HepG2 (cell line): ENCODE data around the gene FARSB. TPM values are rescaled to one million over a fixed set of nuclear protein-coding genes. Genes with fewer than 3 reads are reported as not detected.

ENCODE experiments used
- ARID2 ChIP-seq: sonication (generic); formaldehyde crosslinking; IDR thresholded peaks from 2 replicates; pipeline ENCODE4 v1.8.1; 2022; ENCODE audit warnings: mild to moderate bottlenecking, missing genetic modification reagents, borderline replicate concordance
- ETV5 ChIP-seq: IDR thresholded peaks from 2 replicates; pipeline ENCODE4 v1.6.1; 2018; ENCODE audit warnings: missing biosample characterization, missing genetic modification reagents, inconsistent platforms, borderline replicate concordance
- GMEB1 ChIP-seq: sonication (generic); formaldehyde crosslinking; IDR thresholded peaks from 2 replicates; pipeline ENCODE4 v1.5.1; 2020; ENCODE audit warnings: missing genetic modification reagents, mild to moderate bottlenecking, borderline replicate concordance
- HHEX ChIP-seq: IDR thresholded peaks from 2 replicates; pipeline ENCODE4 v1.6.1; 2016; ENCODE audit warnings: control low read depth
- KDM5A ChIP-seq: fragments of 200-600 bp; sonication (generic); IDR thresholded peaks from 2 replicates; pipeline ENCODE4 v1.7.0; 2018; ENCODE audit warnings: antibody characterized with exemption, mild to moderate bottlenecking, low read length, borderline replicate concordance
- KLF6 ChIP-seq: IDR thresholded peaks from 2 replicates; pipeline ENCODE4 v1.8.0; 2016; ENCODE audit warnings: missing biosample characterization, missing genetic modification reagents
- NBN ChIP-seq: fragments of 450-650 bp; conservative IDR thresholded peaks from 2 replicates; pipeline ENCODE4 v1.6.1; 2017
- PAWR ChIP-seq: sonication (generic); formaldehyde crosslinking; IDR thresholded peaks from 2 replicates; pipeline ENCODE4 v1.4.0; 2020; ENCODE audit warnings: missing genetic modification reagents, mild to moderate bottlenecking, borderline replicate concordance
- PHB2 ChIP-seq: fragments of 450-650 bp; IDR thresholded peaks from 2 replicates; pipeline ENCODE4 v1.6.1; 2018; ENCODE audit not compliant: partially characterized antibody
- SYNCRIP ChIP-seq: fragments of 200-400 bp; formaldehyde crosslinking; IDR thresholded peaks from 2 replicates; pipeline ENCODE4 v1.6.1; 2018; ENCODE audit warnings: mild to moderate bottlenecking, low read depth, low read length; ENCODE audit not compliant: insufficient read depth
- TEAD2 ChIP-seq: sonication (generic); formaldehyde crosslinking; IDR thresholded peaks from 2 replicates; pipeline ENCODE4 v1.9.0; 2021; ENCODE audit warnings: missing genetic modification reagents
- ZBTB25 ChIP-seq: IDR thresholded peaks from 2 replicates; pipeline ENCODE4 v1.6.1; 2018; ENCODE audit warnings: missing genetic modification reagents
- ZFYVE20 ChIP-seq: sonication (generic); formaldehyde crosslinking; IDR thresholded peaks from 2 replicates; pipeline ENCODE4 v1.8.0; 2023; ENCODE audit warnings: low read depth, mild to moderate bottlenecking, moderate library complexity, missing genetic modification reagents, borderline replicate concordance
- ZNF407 ChIP-seq: sonication (generic); formaldehyde crosslinking; IDR thresholded peaks from one replicate; pipeline ENCODE4 v1.5.1; 2020; ENCODE audit warnings: mild to moderate bottlenecking, missing genetic modification reagents; ENCODE audit errors: not compliant biosample characterization
- ZNF557 ChIP-seq: sonication (generic); formaldehyde crosslinking; IDR thresholded peaks from 2 replicates; pipeline ENCODE4 v1.4.0; 2020; ENCODE audit warnings: missing genetic modification reagents
- ZNF768 ChIP-seq: sonication (generic); formaldehyde crosslinking; IDR thresholded peaks from 2 replicates; pipeline ENCODE4 v1.4.0; 2020; ENCODE audit warnings: missing genetic modification reagents
- ZNF777 ChIP-seq: sonication (generic); formaldehyde crosslinking; IDR thresholded peaks from 2 replicates; pipeline ENCODE4 v1.4.0; 2020; ENCODE audit warnings: missing genetic modification reagents
- ZNF790 ChIP-seq: sonication (generic); formaldehyde crosslinking; IDR thresholded peaks from 2 replicates; pipeline ENCODE4 v1.8.0; 2022; ENCODE audit warnings: missing genetic modification reagents, mild to moderate bottlenecking, borderline replicate concordance
- ZSCAN9 ChIP-seq: IDR thresholded peaks from 2 replicates; pipeline ENCODE4 v1.6.1; 2016; ENCODE audit warnings: borderline replicate concordance
- polyA plus RNA-seq, 8 experiments: library from polyadenylated mRNA; depleted of rRNA in 3 of 8; stranded (reverse) in 7 of 8; unstranded in 1 of 8; fragments of >200 nt; fragmentation: Illumina TruSeq in 4 of 8; extraction: Trizol in 4 of 8; gene quantifications; 2 replicates each; pipeline versions ENCODE4 v1.2.1 to v1.2.3, GENCODE V29; 2011 to 2016; ENCODE audit warnings: low read depth in 4 of 8, missing spikeins in 1 of 8, mixed read lengths in 1 of 8; ENCODE audit not compliant: insufficient read depth in 1 of 8
- total RNA-seq, 5 experiments: library from RNA; depleted of rRNA; stranded (reverse); fragments of >200 nt; fragmentation: Illumina TruSeq; extraction: Trizol; gene quantifications; 2 replicates each; pipeline ENCODE4 v1.2.3, GENCODE V29; 2016; ENCODE audit warnings: low read depth in 1 of 5
- TF ChIP-seq, protein P1 (sequence below): sonication (generic); formaldehyde crosslinking; IDR thresholded peaks from 2 replicates; pipeline ENCODE4 v1.8.1; 2023; ENCODE audit warnings: mild to moderate bottlenecking, missing genetic modification reagents

Gene FARSB
- total and polyA plus RNA-seq, 2 of the 13 experiments (the other 11 are each of a cell fraction or from before 2014, with no cell fraction given): 23.3 to 45.9 TPM

DNA sequence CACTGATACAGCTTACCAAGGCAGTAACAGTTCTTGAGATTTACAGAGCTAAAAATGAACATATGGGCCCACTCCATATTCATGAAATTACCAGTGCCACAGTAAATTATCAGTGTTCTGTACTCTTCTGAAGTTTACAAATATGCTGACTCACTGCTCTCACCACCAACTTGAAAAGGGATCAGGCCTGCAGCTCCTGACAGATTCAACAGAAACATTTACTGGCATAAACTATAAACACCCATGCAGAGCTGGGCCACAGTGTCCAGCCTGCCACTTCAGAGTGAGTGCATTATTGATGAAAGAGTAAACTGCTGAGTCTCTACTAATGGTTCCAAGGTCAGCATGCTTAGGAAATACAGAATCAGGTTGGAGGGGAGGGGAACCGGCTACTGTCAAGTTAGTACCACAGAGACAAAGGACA lies 83.1 kb downstream of the FARSB start (continued):
- no peak for TF ChIP-seq ZFYVE20
- 0 out of 2 replicates have a peak, but pooled peaks have one; percentile 46 for TF ChIP-seq ARID2
- no peak for TF ChIP-seq PAWR
- TF ChIP-seq, protein P1, sequence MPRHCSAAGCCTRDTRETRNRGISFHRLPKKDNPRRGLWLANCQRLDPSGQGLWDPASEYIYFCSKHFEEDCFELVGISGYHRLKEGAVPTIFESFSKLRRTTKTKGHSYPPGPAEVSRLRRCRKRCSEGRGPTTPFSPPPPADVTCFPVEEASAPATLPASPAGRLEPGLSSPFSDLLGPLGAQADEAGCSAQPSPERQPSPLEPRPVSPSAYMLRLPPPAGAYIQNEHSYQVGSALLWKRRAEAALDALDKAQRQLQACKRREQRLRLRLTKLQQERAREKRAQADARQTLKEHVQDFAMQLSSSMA: no peak
- TF ChIP-seq HHEX (CRISPR knock-in tag): no peak
- TF ChIP-seq ZBTB25: no peak
- TF ChIP-seq ZNF768 (CRISPR knock-in tag): no peak
- no peak for TF ChIP-seq KLF6
- TF ChIP-seq NBN: no peak
- TF ChIP-seq PHB2: no peak
- TF ChIP-seq SYNCRIP: no peak
- TF ChIP-seq ZSCAN9: no peak
- no peak for TF ChIP-seq ZNF790 (CRISPR knock-in tag)
- no peak for TF ChIP-seq ZNF777
- TF ChIP-seq ZNF557 (CRISPR knock-in tag): no peak
- no peak for TF ChIP-seq ZNF407 (CRISPR knock-in tag)
- TF ChIP-seq ETV5 (CRISPR knock-in tag): no peak
- TF ChIP-seq GMEB1 (CRISPR knock-in tag): no peak
- TF ChIP-seq TEAD2 (CRISPR knock-in tag): no peak
- no peak for TF ChIP-seq KDM5A
